ENCODE data around the gene TMTC1. TPM values are rescaled to one million over a fixed set of nuclear protein-coding genes. Genes with fewer than 3 reads are reported as not detected.
"Not testable (repeated sequence)": the region's sequence is repeated elsewhere in the genome, so short reads cannot be mapped to it uniquely, and the experiment has no call there.

TMTC1 gene
- total RNA-seq, 1 donor from 2014 or later, result 21.9 TPM

GRCh38 chr12:29665107-29665506 lies 118.6 kb downstream of the TMTC1 start:
- DNase-seq, result no peak

- DNase-seq, result no peak
Observed at GRCh38 chr12:29662734-29663323, 120.9 kb downstream of the TMTC1 start.

GRCh38 chr12:29660847-29661246 lies 122.9 kb downstream of the TMTC1 start:
- no peak for DNase-seq

- DNase-seq, result no peak
Observed at GRCh38 chr12:29656762-29657538, 126.8 kb downstream of the TMTC1 start.

- DNase-seq, result no peak
Observed at GRCh38 chr12:29655861-29656260, 127.9 kb downstream of the TMTC1 start.

- DNase-seq, result no peak
Observed at GRCh38 chr12:29653286-29653685, 130.5 kb downstream of the TMTC1 start.

GRCh38 chr12:29650371-29650770 lies 133.4 kb downstream of the TMTC1 start:
- no peak for DNase-seq

GRCh38 chr12:29649722-29650121 lies 134.0 kb downstream of the TMTC1 start:
- no peak for DNase-seq

GRCh38 chr12:29644536-29645162 lies 139.1 kb downstream of the TMTC1 start:
- no peak for DNase-seq

- DNase-seq, result no peak
Observed at GRCh38 chr12:29640589-29641345, 143.0 kb downstream of the TMTC1 start.

GRCh38 chr12:29639893-29640495 lies 143.7 kb downstream of the TMTC1 start:
- no peak for DNase-seq

GRCh38 chr12:29638528-29638927 lies 145.2 kb downstream of the TMTC1 start:
- DNase-seq, result no peak

GRCh38 chr12:29634057-29634456 lies 149.7 kb downstream of the TMTC1 start:
- DNase-seq, result no peak

- DNase-seq, result not testable (repeated sequence)
Observed at GRCh38 chr12:29630164-29630563, 153.6 kb downstream of the TMTC1 start.

- DNase-seq, result no peak
Observed at GRCh38 chr12:29627221-29627620, 156.5 kb downstream of the TMTC1 start.

- no peak for DNase-seq
Observed at GRCh38 chr12:29625359-29625953, 158.3 kb downstream of the TMTC1 start.

GRCh38 chr12:29622251-29622650 lies 161.5 kb downstream of the TMTC1 start:
- no peak for DNase-seq

- DNase-seq, result no peak
Observed at GRCh38 chr12:29620030-29620429, 163.7 kb downstream of the TMTC1 start.

GRCh38 chr12:29617407-29617803 lies 166.3 kb downstream of the TMTC1 start:
- no peak for DNase-seq

- DNase-seq, result no peak
Observed at GRCh38 chr12:29616664-29617406, 166.9 kb downstream of the TMTC1 start.

- no peak for DNase-seq
Observed at GRCh38 chr12:29614694-29615325, 168.9 kb downstream of the TMTC1 start.
